Measurements from ENCODE around the gene RAPGEF1.

RAPGEF1 gene

GRCh38 chr9:131677444-131678180 is 62.3 kb downstream of the RAPGEF1 start:
- peak; percentile 77 for DNase-seq (ENCODE audit: low read depth)

GRCh38 chr9:131677049-131677443 is 62.8 kb downstream of the RAPGEF1 start:
- TF ChIP-seq CTCF (conservative IDR thresholded peaks at IDR 0.05; ENCODE audit: control insufficient read depth, insufficient read depth, low read depth, low read length) = no peak
- H3K4me3 ChIP-seq (ENCODE audit: control insufficient read depth, low read depth, low read length) = no peak overlapping the region
- peak; percentile 65 for DNase-seq (ENCODE audit: low read depth)

More at GRCh38 chr9:131677444-131678180, 62.3 kb downstream of the RAPGEF1 start:
- TF ChIP-seq CTCF (conservative IDR thresholded peaks at IDR 0.05; ENCODE audit: control insufficient read depth, insufficient read depth, low read depth, low read length) = no peak
- H3K4me3 ChIP-seq (ENCODE audit: control insufficient read depth, low read depth, low read length) = no peak overlapping the region

- DNase-seq (ENCODE audit: low read depth) = no peak
- H3K4me3 ChIP-seq (ENCODE audit: control insufficient read depth, low read depth, low read length) = no peak overlapping the region
- TF ChIP-seq CTCF (conservative IDR thresholded peaks at IDR 0.05; ENCODE audit: control insufficient read depth, insufficient read depth, low read depth, low read length) = no peak
Observed at GRCh38 chr9:131676431-131676972, 63.4 kb downstream of the RAPGEF1 start.

- H3K4me3 ChIP-seq (ENCODE audit: control insufficient read depth, low read depth, low read length) = no peak overlapping the region
- no peak for TF ChIP-seq CTCF (conservative IDR thresholded peaks at IDR 0.05; ENCODE audit: control insufficient read depth, insufficient read depth, low read depth, low read length)
- DNase-seq (ENCODE audit: low read depth) = no peak
Observed at GRCh38 chr9:131675437-131676022, 64.3 kb downstream of the RAPGEF1 start.

- DNase-seq (ENCODE audit: low read depth) = no peak
- H3K4me3 ChIP-seq (ENCODE audit: control insufficient read depth, low read depth, low read length) = no peak overlapping the region
- no peak for TF ChIP-seq CTCF (conservative IDR thresholded peaks at IDR 0.05; ENCODE audit: control insufficient read depth, insufficient read depth, low read depth, low read length)
Observed at GRCh38 chr9:131674425-131675421, 65.2 kb downstream of the RAPGEF1 start.

- TF ChIP-seq CTCF (conservative IDR thresholded peaks at IDR 0.05; ENCODE audit: control insufficient read depth, insufficient read depth, low read depth, low read length) = no peak
- no peak for DNase-seq (ENCODE audit: low read depth)
- no peak overlapping the region for H3K4me3 ChIP-seq (ENCODE audit: control insufficient read depth, low read depth, low read length)
Observed at GRCh38 chr9:131673531-131673930, 66.3 kb downstream of the RAPGEF1 start.
